Mesenchymal stem cell (in vitro differentiated cells and primary cell): ENCODE results near the gene PLAC1.

Experiments used
- DNase-seq: peaks from one replicate; pipeline ENCODE4 v3.0.0-alpha.2; 2013
- H2AFZ ChIP-seq: one replicate; pipeline ENCODE4 v1.6.1; 2013; ENCODE audit warnings: low read depth, mild to moderate bottlenecking, control low read depth, inconsistent platforms, low read length, moderate library complexity
- H2AK5ac ChIP-seq: 2 replicates; pipeline ENCODE4 v1.6.1; 2013; ENCODE audit warnings: low read length, moderate library complexity, mild to moderate bottlenecking, inconsistent platforms; ENCODE audit not compliant: severe bottlenecking
- H2BK120ac ChIP-seq: one replicate; pipeline ENCODE4 v1.6.1; 2013; ENCODE audit warnings: low read depth, mild to moderate bottlenecking, inconsistent platforms, low read length, moderate library complexity
- H2BK12ac ChIP-seq, 2 experiments: one replicate each; pipeline ENCODE4 v1.6.1; 2013; ENCODE audit warnings: inconsistent platforms in 2 of 2, low read length in 2 of 2, mild to moderate bottlenecking in 2 of 2, moderate library complexity in 2 of 2, control low read depth in 1 of 2
- H2BK15ac ChIP-seq: one replicate; pipeline ENCODE4 v1.6.1; 2013; ENCODE audit warnings: mild to moderate bottlenecking, low read depth, inconsistent platforms; ENCODE audit not compliant: poor library complexity, severe bottlenecking
- H2BK5ac ChIP-seq: 2 replicates; pipeline ENCODE4 v1.6.1; 2013; ENCODE audit warnings: low read depth, mild to moderate bottlenecking, low read length, control low read depth, inconsistent platforms; ENCODE audit not compliant: poor library complexity, severe bottlenecking
- H3K14ac ChIP-seq, 2 experiments: one replicate each; pipeline ENCODE4 v1.6.1; 2013; ENCODE audit warnings: inconsistent platforms in 2 of 2, low read length in 2 of 2, control low read depth in 1 of 2, mild to moderate bottlenecking in 1 of 2, moderate library complexity in 1 of 2
- H3K18ac ChIP-seq, 2 experiments: one replicate each; pipeline ENCODE4 v1.6.1; 2013; ENCODE audit warnings: inconsistent platforms in 2 of 2, low read length in 2 of 2, control low read depth in 1 of 2, low read depth in 1 of 2, mild to moderate bottlenecking in 1 of 2
- H3K23ac ChIP-seq, 2 experiments: one replicate each; pipeline ENCODE4 v1.6.1; 2013; ENCODE audit warnings: inconsistent platforms in 2 of 2, low read length in 2 of 2, mild to moderate bottlenecking in 2 of 2, moderate library complexity in 2 of 2, control low read depth in 1 of 2
- H3K27ac ChIP-seq: 2 replicates; pipeline ENCODE4 v1.5.1; 2013; ENCODE audit warnings: mild to moderate bottlenecking, moderate library complexity, low read length, control low read depth, inconsistent platforms; ENCODE audit not compliant: poor library complexity, severe bottlenecking
- H3K27me3 ChIP-seq, 2 experiments: 2 replicates each; pipeline versions ENCODE4 v1.6.1 to v1.7.0; 2013; ENCODE audit warnings: low read length in 2 of 2, mild to moderate bottlenecking in 2 of 2, moderate library complexity in 2 of 2, control low read depth in 1 of 2, inconsistent platforms in 1 of 2; ENCODE audit not compliant: control insufficient read depth in 1 of 2, insufficient read depth in 1 of 2
- H3K36me3 ChIP-seq, 2 experiments: 2 replicates each; pipeline versions ENCODE4 v1.6.1 to v1.7.0; 2013; ENCODE audit warnings: low read length in 2 of 2, control low read depth in 1 of 2, inconsistent platforms in 1 of 2, low read depth in 1 of 2, mild to moderate bottlenecking in 1 of 2; ENCODE audit not compliant: insufficient read depth in 2 of 2, control insufficient read depth in 1 of 2
- H3K4ac ChIP-seq, 2 experiments: one replicate each; pipeline ENCODE4 v1.6.1; 2013; ENCODE audit warnings: inconsistent platforms in 2 of 2, low read length in 2 of 2, mild to moderate bottlenecking in 2 of 2, moderate library complexity in 2 of 2, control low read depth in 1 of 2, low read depth in 1 of 2
- H3K4me1 ChIP-seq: 2 replicates; pipeline ENCODE4 v1.6.1; 2013; ENCODE audit warnings: low read depth, low read length, control low read depth; ENCODE audit not compliant: control insufficient read depth, insufficient read depth
- H3K4me2 ChIP-seq: 2 replicates; pipeline ENCODE4 v1.6.1; 2013; ENCODE audit warnings: low read length, mild to moderate bottlenecking, inconsistent platforms; ENCODE audit not compliant: poor library complexity, severe bottlenecking
- H3K4me3 ChIP-seq, 2 experiments: 2 replicates each; pipeline versions ENCODE4 v1.5.1 to v1.7.0; 2013; ENCODE audit warnings: low read length in 2 of 2, mild to moderate bottlenecking in 2 of 2, control low read depth in 1 of 2, low read depth in 1 of 2; ENCODE audit not compliant: insufficient read depth in 1 of 2
- H3K79me1 ChIP-seq: replicated peaks from 2 replicates; pipeline ENCODE4 v1.6.1; 2013; ENCODE audit warnings: mild to moderate bottlenecking, control low read depth, low read length, inconsistent platforms; ENCODE audit not compliant: poor library complexity, severe bottlenecking
- H3K9ac ChIP-seq: 2 replicates; pipeline ENCODE4 v1.7.0; 2013; ENCODE audit warnings: mild to moderate bottlenecking, low read length, moderate library complexity
- H3K9me3 ChIP-seq: 2 replicates; pipeline ENCODE4 v1.7.0; 2013; ENCODE audit warnings: mild to moderate bottlenecking, low read length; ENCODE audit not compliant: control insufficient read depth
- H4K8ac ChIP-seq: one replicate; pipeline ENCODE4 v1.6.1; 2013; ENCODE audit warnings: inconsistent platforms, mild to moderate bottlenecking, low read length, moderate library complexity
- H4K91ac ChIP-seq: one replicate; pipeline ENCODE4 v1.6.1; 2013; ENCODE audit warnings: mild to moderate bottlenecking, low read length, inconsistent platforms
- WGBS: methylation state at CpG from one replicate; pipeline ENCODE4 v1.1.7; 2013; ENCODE audit warnings: mixed read lengths; 5-methylcytosine and 5-hydroxymethylcytosine counted together

PLAC1 gene

DNA sequence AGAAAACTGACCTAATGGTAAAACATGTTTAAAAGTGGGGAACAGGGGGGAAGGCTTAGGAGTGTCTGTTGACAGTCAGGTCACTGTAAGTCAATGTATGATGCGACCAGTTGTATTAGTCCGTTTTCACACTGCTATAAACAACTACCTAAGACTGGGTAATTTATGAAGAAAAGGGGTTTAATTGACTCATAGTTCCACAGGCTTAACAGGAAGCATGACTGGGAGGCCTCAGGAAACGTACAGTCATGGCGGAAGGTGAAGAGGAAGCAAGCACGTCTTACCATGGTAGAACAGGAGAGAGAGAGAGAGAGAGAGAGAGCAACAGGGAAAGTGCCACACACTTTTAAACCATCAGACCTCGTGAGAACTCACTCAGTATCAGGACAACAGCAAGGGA lies 13.0 kb upstream of the PLAC1 start:
- H2BK12ac ChIP-seq: peak overlapping the region in 1 of 2 experiments; percentile 54
- no peak overlapping the region for H4K8ac ChIP-seq
- H3K9me3 ChIP-seq: no peaks in the 10 kb centered on the region
- H3K4me1 ChIP-seq: peaks cover 14% of the 10 kb centered on the region
- no peaks in the 10 kb centered on the region for H3K27me3 ChIP-seq
- no peak overlapping the region for H2AK5ac ChIP-seq
- no peak overlapping the region for H3K14ac ChIP-seq
- H3K23ac ChIP-seq: no peak overlapping the region
- no peak overlapping the region for H3K27ac ChIP-seq
- H4K91ac ChIP-seq: peak overlapping the region; percentile 50
- H3K18ac ChIP-seq: peak overlapping the region in 1 of 2 experiments; percentile 88
- H3K4ac ChIP-seq: peak overlapping the region in 1 of 2 experiments; percentile 11
- H3K9ac ChIP-seq: no peak overlapping the region
- no peak overlapping the region for H2AFZ ChIP-seq
- no CpG with 5 or more reads among the region's 6 CpGs for WGBS
- peak; percentile 65 for DNase-seq
- H2BK15ac ChIP-seq: no peak overlapping the region
- H2BK5ac ChIP-seq: no peak overlapping the region
- no peaks in the 10 kb centered on the region for H3K79me1 ChIP-seq
- no peaks in the 10 kb centered on the region for H3K36me3 ChIP-seq
- no peak overlapping the region for H3K4me3 ChIP-seq
- peak overlapping the region; percentile 49 for H2BK120ac ChIP-seq
- no peak overlapping the region for H3K4me2 ChIP-seq

GRCh38 chrX:134670134-134670924 lies 12.1 kb upstream of the PLAC1 start:
- no peak overlapping the region for H3K9ac ChIP-seq
- peak overlapping the region; percentile 85 for H4K91ac ChIP-seq
- H4K8ac ChIP-seq: peak overlapping the region; percentile 8
- no peak overlapping the region for H2BK15ac ChIP-seq
- H3K4me2 ChIP-seq: no peak overlapping the region
- H2BK120ac ChIP-seq: peak overlapping the region; percentile 77
- H2AK5ac ChIP-seq: no peak overlapping the region
- H3K23ac ChIP-seq: no peak overlapping the region
- no peaks in the 10 kb centered on the region for H3K79me1 ChIP-seq
- H3K27me3 ChIP-seq: peaks cover 0 to 5% of the 10 kb centered on the region in 2 experiments
- H2AFZ ChIP-seq: no peak overlapping the region
- peak overlapping the region in 1 of 2 experiments; percentile 8 for H3K14ac ChIP-seq
- H3K4ac ChIP-seq: peak overlapping the region in 1 of 2 experiments; percentile 58
- H3K36me3 ChIP-seq: no peaks in the 10 kb centered on the region
- peak overlapping the region; percentile 52 to 82 for H3K18ac ChIP-seq
- H2BK12ac ChIP-seq: peak overlapping the region in 1 of 2 experiments; percentile 98
- WGBS: 60% methylated on average over 1 of the region's 1 CpG
- peak overlapping the region; percentile 39 for H2BK5ac ChIP-seq
- peak overlapping the region in 1 of 2 experiments; percentile 35 for H3K4me3 ChIP-seq
- H3K4me1 ChIP-seq: peaks cover 12% of the 10 kb centered on the region
- DNase-seq: peak; percentile 87
- peak overlapping the region; percentile 75 for H3K27ac ChIP-seq
- H3K9me3 ChIP-seq: no peaks in the 10 kb centered on the region

DNA sequence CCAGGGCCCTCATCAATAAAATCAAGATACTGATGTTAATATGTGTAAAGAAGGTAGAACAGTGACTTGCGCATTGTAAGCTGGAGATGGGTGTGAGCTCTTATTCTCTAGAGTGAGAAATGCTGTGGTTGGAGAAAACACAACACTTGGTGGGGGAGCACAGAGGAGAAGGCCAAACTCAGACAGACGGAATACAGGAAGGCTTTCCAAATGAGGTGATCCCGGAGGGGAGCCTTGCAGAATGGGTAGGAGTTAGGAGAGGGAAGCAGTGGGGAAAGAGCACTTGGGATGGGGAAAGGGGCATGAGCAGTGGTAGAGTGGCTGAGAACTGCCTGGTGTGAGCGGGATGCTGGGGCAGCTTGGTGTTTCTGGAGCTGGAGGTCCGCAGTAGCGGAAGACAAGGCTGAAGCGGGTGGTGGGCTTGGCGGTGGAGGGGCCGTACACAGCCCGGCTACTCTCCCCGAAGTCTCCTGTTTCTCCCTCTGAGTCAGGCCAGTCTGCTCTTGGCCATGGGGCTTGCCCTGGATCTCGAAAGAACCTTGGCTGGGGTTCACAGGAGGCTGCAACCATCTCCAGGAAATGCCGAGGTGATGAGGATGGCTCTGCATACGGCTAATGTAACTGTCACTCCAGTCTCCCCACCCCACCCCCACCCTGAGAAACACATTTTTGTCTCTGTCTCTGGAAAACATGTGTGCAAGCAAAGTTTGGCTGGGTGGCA lies 11.3 kb upstream of the PLAC1 start:
- H4K91ac ChIP-seq: peak overlapping the region; percentile 99
- H2BK15ac ChIP-seq: peak overlapping the region; percentile 23
- no peaks in the 10 kb centered on the region for H3K79me1 ChIP-seq
- peak overlapping the region; percentile 95 to 97 for H3K18ac ChIP-seq
- H3K9ac ChIP-seq: peak overlapping the region; percentile 70
- H3K27me3 ChIP-seq: peaks cover 0 to 6% of the 10 kb centered on the region in 2 experiments
- DNase-seq: peak; percentile 94
- peak overlapping the region; percentile 89 for H2BK120ac ChIP-seq
- H2AFZ ChIP-seq: no peak overlapping the region
- peak overlapping the region; percentile 66 for H2AK5ac ChIP-seq
- no peaks in the 10 kb centered on the region for H3K9me3 ChIP-seq
- H3K4me2 ChIP-seq: peak overlapping the region; percentile 5
- WGBS: 19% methylated on average over 7 of the region's 14 CpGs
- peak overlapping the region; percentile 89 to 98 for H2BK12ac ChIP-seq
- H3K23ac ChIP-seq: peak overlapping the region in 1 of 2 experiments; percentile 89
- peak overlapping the region in 1 of 2 experiments; percentile 86 for H3K14ac ChIP-seq
- no peaks in the 10 kb centered on the region for H3K36me3 ChIP-seq
- H3K4me3 ChIP-seq: peak overlapping the region in 1 of 2 experiments; percentile 35
- H2BK5ac ChIP-seq: peak overlapping the region; percentile 81
- H3K4me1 ChIP-seq: peaks cover 12% of the 10 kb centered on the region
- peak overlapping the region; percentile 95 for H4K8ac ChIP-seq
- H3K4ac ChIP-seq: peak overlapping the region; percentile 83 to 95
- H3K27ac ChIP-seq: peak overlapping the region; percentile 75

DNA sequence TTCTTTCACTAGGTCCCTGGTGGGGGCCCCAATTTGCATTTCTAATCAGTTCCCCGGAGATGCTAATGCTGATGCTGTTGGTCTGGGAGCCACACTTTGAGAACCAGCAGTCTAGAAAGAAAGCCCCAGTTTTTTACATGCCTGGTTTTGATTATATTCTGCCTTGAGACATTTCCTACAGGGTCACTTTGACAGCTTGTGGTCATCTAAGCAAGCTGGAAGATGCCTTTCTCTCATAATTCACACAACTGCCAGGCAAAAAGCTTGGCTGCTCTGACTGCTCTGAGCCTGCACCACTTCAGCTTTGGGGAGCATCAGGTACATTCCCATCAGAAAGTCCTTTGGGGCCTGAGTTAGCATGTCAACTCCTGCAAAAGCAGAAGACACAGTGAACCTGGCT lies 5.9 kb upstream of the PLAC1 start:
- H2BK12ac ChIP-seq: no peak overlapping the region
- no peak overlapping the region for H2BK120ac ChIP-seq
- no peak overlapping the region for H3K14ac ChIP-seq
- 69% methylated on average over 1 of the region's 1 CpG for WGBS
- no peak overlapping the region for H4K8ac ChIP-seq
- no peaks in the 10 kb centered on the region for H3K79me1 ChIP-seq
- no peak overlapping the region for H2BK15ac ChIP-seq
- H3K9me3 ChIP-seq: no peaks in the 10 kb centered on the region
- H3K9ac ChIP-seq: no peak overlapping the region
- no peak overlapping the region for H2BK5ac ChIP-seq
- H3K4ac ChIP-seq: no peak overlapping the region
- no peak overlapping the region for H2AK5ac ChIP-seq
- H4K91ac ChIP-seq: no peak overlapping the region
- H3K18ac ChIP-seq: peak overlapping the region in 1 of 2 experiments; percentile 5
- no peak overlapping the region for H3K4me2 ChIP-seq
- H3K27me3 ChIP-seq: peaks cover 0 to 6% of the 10 kb centered on the region in 2 experiments
- no peak overlapping the region for H3K4me3 ChIP-seq
- no peaks in the 10 kb centered on the region for H3K4me1 ChIP-seq
- no peak for DNase-seq
- no peak overlapping the region for H3K23ac ChIP-seq
- H3K27ac ChIP-seq: no peak overlapping the region
- no peak overlapping the region for H2AFZ ChIP-seq
- H3K36me3 ChIP-seq: no peaks in the 10 kb centered on the region
